ENCODE data around the gene CDKL4. TPM values are rescaled to one million over a fixed set of nuclear protein-coding genes. Genes with fewer than 3 reads are reported as not detected.

CDKL4 gene
- total and polyA plus RNA-seq, 8 donors = 0.14 to 0.79 (median 0.25) TPM; not detected in 1

DNA sequence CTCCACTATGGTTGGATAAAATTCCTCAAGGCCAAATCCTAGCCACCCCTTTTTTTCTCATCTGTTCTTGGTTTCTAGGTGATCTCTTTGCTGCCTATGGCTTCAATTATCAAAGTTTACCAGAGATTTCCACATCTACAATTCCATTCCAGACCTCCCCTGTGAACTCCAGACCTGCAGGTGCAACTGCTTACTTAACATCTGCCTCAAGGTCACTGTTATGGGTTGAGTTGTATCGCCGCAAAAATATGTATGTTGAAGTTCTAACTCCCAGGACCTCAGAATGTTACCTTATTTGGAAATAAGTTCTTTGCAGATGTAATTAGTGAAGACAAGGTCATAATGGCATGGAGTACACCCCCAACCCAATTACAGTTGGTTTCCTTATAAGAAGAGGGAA is 62.5 kb downstream of the CDKL4 start:
- no peak for FAIRE-seq
- WGBS, 2 donors = 42 to 44% methylated on average over 2 of the region's 2 CpGs

GRCh38 chr2:39179974-39180960 is 63.5 kb downstream of the CDKL4 start:
- intact Hi-C loops (cut with DNase I) = no loop called here
- ATAC-seq (no peak), DNase-seq (no peak), FAIRE-seq (no peak)
- no peaks in the 10 kb centered on the region for H3K9me3 ChIP-seq
- H3K4me3 ChIP-seq = no peak overlapping the region
- no peaks in the 10 kb centered on the region for H3K27me3 ChIP-seq
- no peaks in the 10 kb centered on the region for H3K4me1 ChIP-seq
- TF ChIP-seq CTCF (IDR thresholded peaks at IDR 0.05) = no peak
- no peak overlapping the region for H3K27ac ChIP-seq
- H3K36me3 ChIP-seq = no peaks in the 10 kb centered on the region
- 89 to 91% methylated on average over 12 of the region's 12 CpGs for WGBS, 2 donors

More for the DNA sequence above, 62.5 kb downstream of the CDKL4 start:
- ATAC-seq (no peak), DNase-seq (no peak)
- Histone ChIP-seq H3K36me3 (no peaks in the 10 kb centered on the region), H3K9me3 (no peaks in the 10 kb centered on the region), H3K4me3 (no peak overlapping the region), H3K27me3 (no peaks in the 10 kb centered on the region), H3K27ac (no peak overlapping the region), H3K4me1 (no peaks in the 10 kb centered on the region)
- no peak for TF ChIP-seq CTCF (IDR thresholded peaks at IDR 0.05)
- intact Hi-C loops (cut with DNase I) = no loop called here

DNA sequence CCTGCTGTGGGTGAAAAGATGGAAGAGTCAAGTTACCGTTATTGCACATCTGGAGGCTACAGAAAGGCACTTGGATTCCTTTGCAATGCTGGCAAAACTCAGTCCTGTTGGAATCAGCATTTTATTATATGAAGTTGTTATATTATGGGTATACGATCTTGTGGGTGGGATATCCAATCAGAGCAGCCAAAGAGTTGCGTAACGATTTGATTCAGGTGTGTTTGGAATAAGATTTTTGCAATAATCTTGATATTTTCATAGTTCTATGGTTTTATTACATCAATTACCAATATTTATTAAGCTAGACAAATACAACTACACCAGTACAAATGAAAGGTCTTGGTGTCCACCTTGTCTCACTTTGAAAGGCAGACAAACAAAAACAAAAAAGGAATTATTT is 65.0 kb downstream of the CDKL4 start:
- DNase-seq (no peak), ATAC-seq (no peak), FAIRE-seq (no peak)
- Histone ChIP-seq H3K9me3 (no peaks in the 10 kb centered on the region), H3K27me3 (no peaks in the 10 kb centered on the region), H3K4me1 (no peaks in the 10 kb centered on the region), H3K4me3 (no peak overlapping the region), H3K27ac (no peak overlapping the region), H3K36me3 (no peaks in the 10 kb centered on the region)
- TF ChIP-seq CTCF (IDR thresholded peaks at IDR 0.05) = no peak
- intact Hi-C loops (cut with DNase I) = no loop called here
- 86 to 91% methylated on average over 4 of the region's 4 CpGs for WGBS, 2 donors

GRCh38 chr2:39176997-39177396 is 66.8 kb downstream of the CDKL4 start:
- WGBS, 2 donors = 68 to 81% methylated on average over 4 of the region's 4 CpGs
- H3K4me1 ChIP-seq = no peaks in the 10 kb centered on the region
- no peaks in the 10 kb centered on the region for H3K36me3 ChIP-seq
- H3K9me3 ChIP-seq = no peaks in the 10 kb centered on the region
- no peaks in the 10 kb centered on the region for H3K27me3 ChIP-seq
- intact Hi-C loops (cut with DNase I) = no loop called here
- FAIRE-seq (no peak), DNase-seq (no peak), ATAC-seq (no peak)
- H3K27ac ChIP-seq = no peak overlapping the region
- TF ChIP-seq CTCF (IDR thresholded peaks at IDR 0.05) = no peak
- H3K4me3 ChIP-seq = no peak overlapping the region

All from pancreas (tissue), 10 donors.